Panc1 (cell line): Measurements from ENCODE around the gene PDXDC1.
"Not testable (repeated sequence)": the region's sequence is repeated elsewhere in the genome, so short reads cannot be mapped to it uniquely, and the experiment has no call there.

Experiments
- CTCF ChIP-seq: fragments of 450-650 bp; IDR thresholded peaks from 2 replicates; pipeline ENCODE4 v1.5.1; 2017; ENCODE audit warnings: mild to moderate bottlenecking
- POLR2AphosphoS5 ChIP-seq: IDR thresholded peaks from 2 replicates; pipeline ENCODE4 v1.6.1; 2012; ENCODE audit warnings: mild to moderate bottlenecking, low read depth, low read length, moderate library complexity
- REST ChIP-seq, 2 experiments: IDR thresholded peaks; 2 replicates each; pipeline ENCODE4 v1.6.1; 2011 to 2012; ENCODE audit warnings: low read depth in 2 of 2, control low read depth in 1 of 2, low read length in 1 of 2, mild to moderate bottlenecking in 1 of 2, moderate library complexity in 1 of 2; ENCODE audit not compliant: insufficient read depth in 1 of 2

- TF ChIP-seq POLR2AphosphoS5; CTCF; REST (IDR thresholded peaks at IDR 0.05; ENCODE audit: insufficient read depth in 1 of 2, low read depth in 2 of 2, low read length in 1 of 2): not testable (repeated sequence)
Observed at GRCh38 chr16:14999845-15000244, 25.0 kb downstream of the PDXDC1 start.
